Cardiac muscle cell (in vitro differentiated cells and primary cell): ENCODE measurements around the gene SF3B2. TPM values are rescaled to one million over a fixed set of nuclear protein-coding genes. Genes with fewer than 3 reads are reported as not detected.

Experiments
- DNase-seq, 2 donors: peaks; one replicate each; pipeline versions ENCODE4 v3.0.0 to v3.0.0-alpha.2; 2010 to 2017; ENCODE audit warnings: low read depth in 1 of 2, low spot score in 1 of 2
- H3K27ac ChIP-seq: fragments of 200-600 bp; sonication (generic); 2 replicates; pipeline ENCODE4 v1.5.1; 2016
- H3K27me3 ChIP-seq: fragments of 200-600 bp; sonication (generic); 2 replicates; pipeline ENCODE4 v1.6.0; 2016; ENCODE audit warnings: control low read depth
- H3K36me3 ChIP-seq: fragments of 200-600 bp; sonication (generic); 2 replicates; pipeline ENCODE4 v1.5.1; 2016; ENCODE audit warnings: control low read depth
- H3K4me1 ChIP-seq: fragments of 200-600 bp; sonication (generic); 2 replicates; pipeline ENCODE4 v1.8.1; 2017; ENCODE audit warnings: low read depth, mild to moderate bottlenecking, mixed run types
- H3K4me3 ChIP-seq: fragments of 200-600 bp; sonication (generic); 2 replicates; pipeline ENCODE4 v1.5.1; 2016; ENCODE audit warnings: mild to moderate bottlenecking
- H3K9me3 ChIP-seq: fragments of 200-600 bp; sonication (generic); 2 replicates; pipeline ENCODE4 v1.5.1; 2017; ENCODE audit warnings: low read depth, mild to moderate bottlenecking, control low read depth
- CTCF ChIP-seq: IDR thresholded peaks from 2 replicates; pipeline ENCODE4 v1.5.1; 2012; ENCODE audit warnings: low read depth, mild to moderate bottlenecking, low read length
- polyA plus RNA-seq: library from polyadenylated mRNA; unstranded; fragments of >200 nt; fragmentation: Nextera tagmentation; extraction: Ambion mirVana; gene quantifications from 2 replicates; pipeline ENCODE4 v1.2.1, GENCODE V29; 2016
- total RNA-seq: library from RNA; depleted of rRNA; stranded (reverse); fragments of >200 nt; gene quantifications from 2 replicates; pipeline ENCODE4 v1.2.3, GENCODE V29; 2016

SF3B2 gene
- total and polyA plus RNA-seq, 2 experiments from 2014 or later, result 184 to 210 TPM

GRCh38 chr11:66042227-66042995 lies 9.8 kb upstream of the SF3B2 start:
- Histone ChIP-seq H3K36me3 (no peaks in the 10 kb centered on the region), H3K9me3 (no peaks in the 10 kb centered on the region), H3K4me1 (no peaks in the 10 kb centered on the region), H3K27ac (no peak overlapping the region), H3K27me3 (no peaks in the 10 kb centered on the region), H3K4me3 (no peak overlapping the region)
- no peak for DNase-seq
- no peak for TF ChIP-seq CTCF

- Histone ChIP-seq H3K27ac (no peak overlapping the region), H3K4me1 (peaks cover 4% of the 10 kb centered on the region), H3K27me3 (no peaks in the 10 kb centered on the region), H3K4me3 (no peak overlapping the region), H3K36me3 (no peaks in the 10 kb centered on the region), H3K9me3 (no peaks in the 10 kb centered on the region)
- no peak for TF ChIP-seq CTCF
- DNase-seq, result no peak
Observed at GRCh38 chr11:66042996-66043906, 8.9 kb upstream of the SF3B2 start.

- Histone ChIP-seq H3K27me3 (no peaks in the 10 kb centered on the region), H3K4me3 (no peak overlapping the region), H3K9me3 (no peaks in the 10 kb centered on the region), H3K27ac (no peak overlapping the region), H3K4me1 (peaks cover 9% of the 10 kb centered on the region), H3K36me3 (no peaks in the 10 kb centered on the region)
- no peak for DNase-seq
- no peak for TF ChIP-seq CTCF
Observed at GRCh38 chr11:66044757-66045156, 7.4 kb upstream of the SF3B2 start.

- Histone ChIP-seq H3K36me3 (no peaks in the 10 kb centered on the region), H3K4me3 (no peak overlapping the region), H3K27ac (no peak overlapping the region), H3K27me3 (no peaks in the 10 kb centered on the region), H3K9me3 (no peaks in the 10 kb centered on the region), H3K4me1 (peaks cover 9% of the 10 kb centered on the region)
- peak; percentile 95 for TF ChIP-seq CTCF
- DNase-seq, result peak; percentile 83 to 92
Observed at GRCh38 chr11:66045177-66045639, 7.0 kb upstream of the SF3B2 start.

- Histone ChIP-seq H3K4me1 (peaks cover 19% of the 10 kb centered on the region), H3K9me3 (no peaks in the 10 kb centered on the region), H3K36me3 (no peaks in the 10 kb centered on the region), H3K27ac (no peak overlapping the region), H3K27me3 (no peaks in the 10 kb centered on the region), H3K4me3 (no peak overlapping the region)
- DNase-seq, result no peak
- TF ChIP-seq CTCF, result no peak
Observed at GRCh38 chr11:66046901-66047300, 5.3 kb upstream of the SF3B2 start.
